SU-DHL-6 (cell line): Measurements from ENCODE around the gene DDI1.

Experiments used
- H2AFZ ChIP-seq: fragments of 200-600 bp; sonication (generic); 2 replicates; pipeline ENCODE4 v1.6.1; 2014; ENCODE audit warnings: low read depth, mild to moderate bottlenecking, moderate library complexity, mixed read lengths, antibody characterized with exemption, low read length; ENCODE audit not compliant: severe bottlenecking
- H3F3A ChIP-seq: fragments of 200-600 bp; shearing (Covaris generic); 2 replicates; pipeline ENCODE4 v1.6.0; 2016; ENCODE audit warnings: antibody characterized with exemption, mild to moderate bottlenecking; ENCODE audit not compliant: insufficient read depth
- H3K27ac ChIP-seq: fragments of 200-600 bp; sonication (generic); 2 replicates; pipeline ENCODE4 v1.5.1; 2016; ENCODE audit warnings: low read depth, mild to moderate bottlenecking, low read length, moderate library complexity, mixed read lengths
- H3K27me3 ChIP-seq: fragments of 200-600 bp; sonication (generic), shearing (Covaris generic); 2 replicates; pipeline ENCODE4 v1.6.0; 2014; ENCODE audit warnings: mild to moderate bottlenecking, low read length
- H3K36me3 ChIP-seq: fragments of 200-600 bp; sonication (generic); 2 replicates; pipeline ENCODE4 v1.6.1; 2014; ENCODE audit warnings: mild to moderate bottlenecking, low read length, mixed read lengths
- H3K4me2 ChIP-seq: fragments of 300-600, 200-600 bp; shearing (Covaris generic), sonication (generic); 2 replicates; pipeline ENCODE4 v1.6.0; 2014; ENCODE audit warnings: low read length, low read depth, mild to moderate bottlenecking; ENCODE audit not compliant: poor library complexity, severe bottlenecking
- H3K4me3 ChIP-seq: fragments of 200-600 bp; sonication (generic); 2 replicates; pipeline ENCODE4 v1.5.1; 2014; ENCODE audit warnings: antibody characterized with exemption, low read length, mild to moderate bottlenecking, mixed read lengths; ENCODE audit not compliant: insufficient read depth, poor library complexity, severe bottlenecking
- H3K79me2 ChIP-seq: fragments of 200-600 bp; sonication (generic); 2 replicates; pipeline ENCODE4 v1.6.1; 2014; ENCODE audit warnings: mild to moderate bottlenecking, low read length, moderate library complexity; ENCODE audit not compliant: insufficient read depth
- H3K9ac ChIP-seq: fragments of 200-600 bp; sonication (generic); 2 replicates; pipeline ENCODE4 v1.7.0; 2014; ENCODE audit warnings: mild to moderate bottlenecking, low read length
- H3K9me2 ChIP-seq: fragments of 200-600 bp; sonication (generic); replicated peaks from 2 replicates; pipeline ENCODE4 v1.6.1; 2014; ENCODE audit warnings: low read length; ENCODE audit not compliant: insufficient read depth
- H3K9me3 ChIP-seq: fragments of 200-600 bp; sonication (generic); 2 replicates; pipeline ENCODE4 v1.6.1; 2014; ENCODE audit warnings: low read length, mixed read lengths; ENCODE audit not compliant: insufficient read depth
- H4K20me1 ChIP-seq: fragments of 200-600 bp; sonication (generic); 2 replicates; pipeline ENCODE4 v1.6.1; 2014; ENCODE audit warnings: low read depth, mild to moderate bottlenecking, antibody characterized with exemption, low read length, moderate library complexity, mixed read lengths
- CTCF ChIP-seq: fragments of 200-600 bp; sonication (generic); IDR thresholded peaks from one replicate; pipeline ENCODE4 v1.5.1; 2017; ENCODE audit warnings: antibody characterized with exemption, mild to moderate bottlenecking, low read length, moderate library complexity; ENCODE audit not compliant: insufficient read depth, poor library complexity, severe bottlenecking
- EZH2phosphoT487 ChIP-seq: fragments of 200-600 bp; sonication (generic), shearing (Covaris generic); conservative IDR thresholded peaks from 2 replicates; pipeline ENCODE4 v1.6.1; 2018; ENCODE audit warnings: mild to moderate bottlenecking, antibody characterized with exemption, low read length, moderate library complexity, mixed read lengths

DDI1 gene

GRCh38 chr11:104049116-104049515, 12.7 kb downstream of the DDI1 start:
- no peaks in the 10 kb centered on the region for H3K79me2 ChIP-seq

GRCh38 chr11:104051778-104052177, 15.3 kb downstream of the DDI1 start:
- TF ChIP-seq EZH2phosphoT487 (no peak), CTCF (no peak)
- H3K27me3 ChIP-seq, result no peaks in the 10 kb centered on the region
- no peak overlapping the region for H3K27ac ChIP-seq
- no peaks in the 10 kb centered on the region for H3F3A ChIP-seq
- H3K79me2 ChIP-seq, result no peaks in the 10 kb centered on the region; the same call in 1 of the 2 replicates
- H3K9me2 ChIP-seq, result no peaks in the 10 kb centered on the region
- H3K9ac ChIP-seq, result no peak overlapping the region
- no peaks in the 10 kb centered on the region for H4K20me1 ChIP-seq
- no peak overlapping the region for H3K4me3 ChIP-seq
- H3K9me3 ChIP-seq, result no peaks in the 10 kb centered on the region
- H3K4me2 ChIP-seq, result no peak overlapping the region
- no peaks in the 10 kb centered on the region for H3K36me3 ChIP-seq
- no peak overlapping the region for H2AFZ ChIP-seq

More at GRCh38 chr11:104049116-104049515, 12.7 kb downstream of the DDI1 start:
- Histone ChIP-seq H3K9me2 (no peaks in the 10 kb centered on the region), H3K4me2 (no peak overlapping the region), H4K20me1 (no peaks in the 10 kb centered on the region), H2AFZ (no peak overlapping the region), H3K4me3 (no peak overlapping the region), H3F3A (no peaks in the 10 kb centered on the region), H3K36me3 (no peaks in the 10 kb centered on the region), H3K9ac (no peak overlapping the region), H3K27ac (no peak overlapping the region), H3K9me3 (no peaks in the 10 kb centered on the region), H3K27me3 (no peaks in the 10 kb centered on the region)
- TF ChIP-seq CTCF (no peak), EZH2phosphoT487 (no peak)

GRCh38 chr11:104053743-104054478, 17.5 kb downstream of the DDI1 start:
- TF ChIP-seq CTCF, result no peak
- no peak for TF ChIP-seq EZH2phosphoT487
- Histone ChIP-seq H3K4me3 (no peak overlapping the region), H4K20me1 (no peaks in the 10 kb centered on the region), H3F3A (no peaks in the 10 kb centered on the region), H3K27ac (no peak overlapping the region), H2AFZ (no peak overlapping the region), H3K79me2 (no peaks in the 10 kb centered on the region; the same call in 1 of the 2 replicates), H3K36me3 (no peaks in the 10 kb centered on the region), H3K27me3 (no peaks in the 10 kb centered on the region), H3K4me2 (no peak overlapping the region), H3K9me2 (no peaks in the 10 kb centered on the region), H3K9ac (no peak overlapping the region), H3K9me3 (no peaks in the 10 kb centered on the region)
